ENCODE measurements around the gene CSTA. TPM values are rescaled to one million over a fixed set of nuclear protein-coding genes. Genes with fewer than 3 reads are reported as not detected.
A peak's percentile ranks its signal among the peaks of the same experiment; 100 is the strongest.

Gene CSTA
- total and polyA plus RNA-seq, 2 experiments from 2014 or later, result not detected

DNA sequence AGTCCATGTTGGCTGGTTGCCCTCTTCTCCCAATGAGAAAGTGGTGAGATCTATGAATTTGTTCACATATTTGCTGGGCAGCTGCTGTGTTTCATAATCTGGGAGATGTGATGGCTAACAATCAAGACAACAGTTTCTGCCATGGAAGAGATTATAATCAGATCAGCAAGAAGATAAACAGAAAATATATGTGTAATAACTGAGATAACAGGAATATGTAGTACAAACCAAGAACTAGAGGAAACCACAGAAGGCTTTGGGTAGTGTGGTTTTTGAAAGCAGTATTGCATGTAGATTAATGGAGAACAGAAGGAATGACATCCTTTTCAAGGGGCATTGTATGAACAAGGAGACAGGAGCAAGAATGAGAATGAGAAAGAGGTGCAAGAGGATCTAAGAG is 12.2 kb upstream of the CSTA start:
- DNase-seq (ENCODE audit: low read depth in 1 of 2, low spot score in 1 of 2), result peak in 1 of 2 donors; percentile 17

DNA sequence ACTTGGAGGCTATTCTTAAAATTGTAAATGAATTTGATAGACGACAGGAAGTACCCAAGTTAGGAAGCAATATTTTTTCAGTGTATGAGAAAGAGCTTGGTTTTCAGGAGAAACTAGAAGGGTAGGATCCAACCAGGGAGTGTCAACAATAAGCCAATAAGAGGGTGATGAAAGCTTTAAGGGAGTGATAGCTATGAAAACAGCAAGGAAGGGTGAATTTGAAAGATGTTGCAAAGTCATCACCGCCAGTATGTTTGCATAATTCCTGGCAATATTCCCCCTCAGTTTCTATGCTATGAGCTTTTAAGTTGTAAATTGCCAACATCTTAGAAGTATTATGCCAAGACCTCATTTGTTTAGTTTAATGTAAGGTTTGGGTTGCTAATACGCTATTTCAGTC is 11.8 kb upstream of the CSTA start:
- peak in 1 of 2 donors; percentile 35 for DNase-seq (ENCODE audit: low read depth in 1 of 2, low spot score in 1 of 2)
- Histone ChIP-seq H3K9me3 (ENCODE audit: low read depth) (no peaks in the 10 kb centered on the region), H3K4me3 (no peak overlapping the region), H3K36me3 (no peaks in the 10 kb centered on the region), H3K27ac (no peak overlapping the region), H3K4me1 (ENCODE audit: low read depth) (no peaks in the 10 kb centered on the region), H3K27me3 (no peaks in the 10 kb centered on the region)
- TF ChIP-seq, protein P1, sequence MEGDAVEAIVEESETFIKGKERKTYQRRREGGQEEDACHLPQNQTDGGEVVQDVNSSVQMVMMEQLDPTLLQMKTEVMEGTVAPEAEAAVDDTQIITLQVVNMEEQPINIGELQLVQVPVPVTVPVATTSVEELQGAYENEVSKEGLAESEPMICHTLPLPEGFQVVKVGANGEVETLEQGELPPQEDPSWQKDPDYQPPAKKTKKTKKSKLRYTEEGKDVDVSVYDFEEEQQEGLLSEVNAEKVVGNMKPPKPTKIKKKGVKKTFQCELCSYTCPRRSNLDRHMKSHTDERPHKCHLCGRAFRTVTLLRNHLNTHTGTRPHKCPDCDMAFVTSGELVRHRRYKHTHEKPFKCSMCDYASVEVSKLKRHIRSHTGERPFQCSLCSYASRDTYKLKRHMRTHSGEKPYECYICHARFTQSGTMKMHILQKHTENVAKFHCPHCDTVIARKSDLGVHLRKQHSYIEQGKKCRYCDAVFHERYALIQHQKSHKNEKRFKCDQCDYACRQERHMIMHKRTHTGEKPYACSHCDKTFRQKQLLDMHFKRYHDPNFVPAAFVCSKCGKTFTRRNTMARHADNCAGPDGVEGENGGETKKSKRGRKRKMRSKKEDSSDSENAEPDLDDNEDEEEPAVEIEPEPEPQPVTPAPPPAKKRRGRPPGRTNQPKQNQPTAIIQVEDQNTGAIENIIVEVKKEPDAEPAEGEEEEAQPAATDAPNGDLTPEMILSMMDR (IDR thresholded peaks at IDR 0.05; ENCODE audit: low read depth, low read length), result no peak

More for the DNA sequence above, 12.2 kb upstream of the CSTA start:
- Histone ChIP-seq H3K4me3 (no peak overlapping the region), H3K36me3 (no peaks in the 10 kb centered on the region), H3K27ac (no peak overlapping the region), H3K27me3 (no peaks in the 10 kb centered on the region), H3K4me1 (ENCODE audit: low read depth) (no peaks in the 10 kb centered on the region), H3K9me3 (ENCODE audit: low read depth) (no peaks in the 10 kb centered on the region)
- TF ChIP-seq, protein P1 (IDR thresholded peaks at IDR 0.05; ENCODE audit: low read depth, low read length), result no peak

DNA sequence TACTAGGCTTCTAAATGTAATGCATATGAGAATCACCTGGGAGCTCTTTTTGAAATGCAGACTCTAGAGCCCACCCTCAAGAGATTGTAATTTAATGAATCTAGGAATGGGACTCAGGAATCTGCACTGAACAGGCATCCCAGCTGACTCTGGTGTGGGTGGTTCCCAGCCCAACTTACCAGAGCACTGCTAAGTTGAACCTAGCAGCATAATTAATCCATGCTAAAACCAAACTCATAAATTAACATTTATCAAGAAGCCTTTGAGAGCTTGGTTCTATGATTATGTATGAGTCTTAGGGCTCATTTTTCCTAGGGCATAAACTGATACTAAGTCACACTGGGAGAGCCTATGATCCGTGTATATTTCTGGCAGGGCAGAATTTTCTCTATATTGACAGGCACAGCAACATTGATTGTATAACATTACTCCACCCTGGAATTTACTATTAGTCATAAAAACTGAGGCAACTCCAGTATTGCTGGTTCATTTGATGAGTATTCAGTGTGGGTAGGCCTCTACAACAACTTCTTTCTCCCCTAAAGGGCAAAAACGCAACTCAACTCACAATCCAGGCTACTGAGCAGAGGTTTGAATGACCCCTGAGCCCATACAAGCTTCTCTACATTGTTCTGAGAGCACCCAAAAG is 10.7 kb upstream of the CSTA start:
- Histone ChIP-seq H3K27me3 (no peaks in the 10 kb centered on the region), H3K36me3 (no peaks in the 10 kb centered on the region), H3K4me1 (ENCODE audit: low read depth) (no peaks in the 10 kb centered on the region), H3K4me3 (no peak overlapping the region), H3K27ac (no peak overlapping the region), H3K9me3 (ENCODE audit: low read depth) (no peaks in the 10 kb centered on the region)
- DNase-seq (ENCODE audit: low read depth in 1 of 2, low spot score in 1 of 2), result no peak
- TF ChIP-seq, protein P1 (IDR thresholded peaks at IDR 0.05; ENCODE audit: low read depth, low read length), result no peak

DNA sequence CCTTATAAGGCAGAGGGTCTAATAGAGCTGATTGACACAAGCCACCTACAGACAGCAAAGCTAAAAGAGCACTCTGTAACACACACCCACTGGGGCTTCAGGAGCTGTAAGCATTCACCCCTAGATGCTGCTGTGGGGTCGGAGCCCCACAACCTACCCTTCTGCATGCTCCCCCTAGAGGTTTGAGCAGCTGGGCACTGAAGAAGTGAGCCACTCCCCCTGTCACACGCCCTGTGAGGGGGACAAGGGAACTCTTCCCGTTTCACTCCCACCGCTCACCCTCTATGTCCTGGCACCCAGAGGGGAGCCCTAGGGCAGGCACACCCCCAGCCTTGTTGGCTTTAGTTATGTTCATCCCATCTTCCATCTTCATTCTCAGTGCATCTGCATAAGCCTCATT is 9.4 kb upstream of the CSTA start:
- no peak for DNase-seq (ENCODE audit: low read depth in 1 of 2, low spot score in 1 of 2)
- Histone ChIP-seq H3K27me3 (no peaks in the 10 kb centered on the region), H3K36me3 (no peaks in the 10 kb centered on the region), H3K9me3 (ENCODE audit: low read depth) (no peaks in the 10 kb centered on the region), H3K4me3 (no peak overlapping the region), H3K27ac (no peak overlapping the region), H3K4me1 (ENCODE audit: low read depth) (no peaks in the 10 kb centered on the region)
- TF ChIP-seq, protein P1 (IDR thresholded peaks at IDR 0.05; ENCODE audit: low read depth, low read length), result no peak

GRCh38 chr3:122316368-122316767 is 8.7 kb upstream of the CSTA start:
- no peaks in the 10 kb centered on the region for H3K4me1 ChIP-seq (ENCODE audit: low read depth)
- H3K27me3 ChIP-seq, result no peaks in the 10 kb centered on the region
- no peak overlapping the region for H3K27ac ChIP-seq
- H3K36me3 ChIP-seq, result no peaks in the 10 kb centered on the region
- no peaks in the 10 kb centered on the region for H3K9me3 ChIP-seq (ENCODE audit: low read depth)
- no peak for DNase-seq (ENCODE audit: low read depth in 1 of 2, low spot score in 1 of 2)
- no peak overlapping the region for H3K4me3 ChIP-seq
- TF ChIP-seq, protein P1 (IDR thresholded peaks at IDR 0.05; ENCODE audit: low read depth, low read length), result no peak

All from cardiac muscle cell (in vitro differentiated cells and primary cell).